Measurements from ENCODE around the gene GPC1.
A peak's percentile ranks its signal among the peaks of the same experiment; 100 is the strongest.

GPC1 gene

GRCh38 chr2:240443891-240444301 is 8.4 kb downstream of the GPC1 start:
- no peak for DNase-seq

DNA sequence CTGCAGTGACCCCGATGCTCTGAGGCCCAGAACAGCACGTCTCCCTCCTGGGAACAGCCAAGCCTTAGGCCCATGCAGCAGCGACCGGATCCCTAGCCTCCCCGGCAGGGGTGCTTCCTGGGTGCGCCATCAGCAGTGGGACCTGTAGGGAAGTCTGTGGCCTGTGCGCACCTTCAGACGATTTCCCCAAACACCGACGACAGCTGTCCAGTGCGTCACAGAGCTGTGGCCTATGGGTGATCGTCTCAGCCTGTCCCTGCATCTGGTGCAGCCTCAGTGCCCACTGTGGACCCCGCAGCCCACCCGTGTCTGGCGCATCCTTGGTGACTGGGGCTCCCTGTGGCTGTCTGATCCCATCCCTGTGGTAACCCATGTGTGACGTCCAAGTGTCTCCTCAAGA is 9.0 kb downstream of the GPC1 start:
- no peak for DNase-seq

GRCh38 chr2:240445961-240446663 is 10.6 kb downstream of the GPC1 start:
- no peak for DNase-seq

GRCh38 chr2:240446664-240447175 is 11.3 kb downstream of the GPC1 start:
- DNase-seq = no peak

DNA sequence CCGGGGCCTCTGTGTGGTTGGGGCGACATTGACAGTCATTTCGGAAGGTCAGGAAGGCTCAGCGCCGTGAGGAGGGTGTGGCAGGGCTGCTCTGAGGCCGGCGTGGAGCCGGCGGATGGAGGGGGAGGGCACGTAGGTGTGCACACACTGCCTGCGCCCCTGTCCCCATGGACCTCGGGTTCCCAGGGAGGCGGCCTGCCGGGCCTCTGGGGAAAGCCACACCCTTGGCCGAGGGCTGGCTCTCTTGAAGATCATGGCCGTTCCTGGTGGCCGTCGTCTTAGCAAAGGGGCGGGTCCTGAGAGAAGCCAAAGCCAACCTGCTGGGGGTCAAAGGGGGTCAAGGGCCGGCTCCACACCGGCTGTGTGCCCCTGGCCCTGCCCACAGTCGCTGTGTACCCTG is 11.9 kb downstream of the GPC1 start:
- no peak for DNase-seq

DNA sequence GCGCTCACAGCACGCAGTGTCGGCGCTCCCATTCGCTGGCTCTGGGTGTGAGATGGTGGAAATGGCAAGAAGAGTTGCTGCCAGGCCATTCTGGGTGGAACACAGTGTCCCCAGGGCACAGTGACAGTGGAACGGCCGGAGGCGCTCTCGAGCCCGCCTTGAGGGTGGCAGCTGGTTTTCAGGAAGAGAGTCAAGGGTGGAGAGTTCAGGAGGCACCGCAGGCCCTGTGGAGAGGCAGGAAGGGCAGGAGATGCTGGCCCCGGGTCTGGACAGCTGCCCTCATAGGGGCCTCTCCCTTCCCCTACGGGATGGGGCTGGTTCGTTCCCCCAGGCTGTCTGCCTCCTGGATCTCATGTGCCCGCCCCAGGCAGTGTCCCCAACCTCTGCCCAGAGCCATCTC is 12.5 kb downstream of the GPC1 start:
- DNase-seq = no peak

- no peak for DNase-seq
Observed at GRCh38 chr2:240448387-240449274, 13.2 kb downstream of the GPC1 start.

DNA sequence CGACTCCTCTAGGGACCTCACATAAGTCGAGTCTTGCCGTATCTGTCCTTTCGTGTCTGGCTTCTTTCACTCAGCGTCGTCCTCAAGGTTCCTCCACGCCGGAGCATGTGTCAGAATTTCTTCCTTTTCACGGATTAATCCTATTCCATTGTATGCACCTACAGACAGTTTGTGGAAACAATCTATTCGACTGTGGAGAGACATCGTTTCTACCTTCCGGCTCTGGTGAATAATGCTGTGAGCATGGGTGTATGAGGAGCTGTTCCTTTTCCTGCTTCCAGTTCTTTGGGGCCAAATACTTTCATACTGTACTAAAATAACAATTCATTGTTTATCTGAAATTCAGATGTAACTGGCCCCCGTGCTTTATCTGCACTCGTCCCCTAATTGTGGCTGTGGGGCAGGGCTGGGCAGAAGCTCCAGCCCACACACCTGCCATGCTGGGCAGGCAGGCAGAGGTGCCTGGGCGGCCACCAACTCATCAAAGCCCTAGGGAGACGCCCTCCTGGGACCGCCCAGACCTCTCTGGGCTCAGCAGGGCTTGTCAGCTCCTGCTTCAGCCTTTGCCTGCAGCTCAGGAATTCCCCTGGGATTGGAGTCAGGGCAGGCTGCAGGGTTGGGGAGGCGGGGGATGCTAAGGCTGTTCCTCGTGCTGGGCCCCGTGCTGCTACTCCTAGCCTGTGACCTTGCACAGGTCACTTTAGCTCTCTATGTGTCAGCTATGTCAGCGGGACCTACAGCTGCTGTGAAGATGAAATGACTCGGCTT is 14.5 kb downstream of the GPC1 start:
- no peak for DNase-seq

- DNase-seq = no peak
Observed at GRCh38 chr2:240450532-240451107, 15.2 kb downstream of the GPC1 start.

DNA sequence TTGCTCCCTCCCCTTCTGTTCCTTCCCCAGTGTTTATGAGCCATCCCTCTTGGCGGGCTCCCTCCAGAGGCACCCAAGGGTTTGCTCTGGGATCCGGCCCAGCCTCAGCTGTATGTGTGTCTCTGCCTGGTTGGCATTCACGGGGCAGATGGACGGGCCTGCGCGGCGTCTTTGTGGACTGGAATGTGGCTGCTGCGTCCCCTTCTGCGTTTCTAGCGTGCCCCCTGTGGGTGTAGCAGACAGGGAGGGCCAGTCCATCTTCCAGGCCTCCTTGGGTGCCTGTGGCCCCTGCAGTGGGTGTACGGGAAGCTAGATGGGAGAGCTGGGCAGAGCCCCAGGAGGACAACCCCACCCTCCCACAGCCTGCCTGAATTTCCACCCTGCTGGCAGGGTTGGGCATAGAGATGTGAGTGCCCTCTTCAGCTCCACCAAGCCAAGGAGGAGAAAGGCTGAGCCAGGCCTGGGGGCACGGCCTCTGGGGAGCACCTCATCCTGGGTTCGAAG is 15.7 kb downstream of the GPC1 start:
- no peak for DNase-seq

- DNase-seq = no peak
Observed at GRCh38 chr2:240451791-240452461, 16.5 kb downstream of the GPC1 start.

GRCh38 chr2:240452462-240453256 is 17.2 kb downstream of the GPC1 start:
- DNase-seq = peak; percentile 11

- DNase-seq = no peak
Observed at GRCh38 chr2:240453461-240454105, 18.1 kb downstream of the GPC1 start.

- no peak for DNase-seq
Observed at GRCh38 chr2:240454106-240454901, 18.8 kb downstream of the GPC1 start.

DNA sequence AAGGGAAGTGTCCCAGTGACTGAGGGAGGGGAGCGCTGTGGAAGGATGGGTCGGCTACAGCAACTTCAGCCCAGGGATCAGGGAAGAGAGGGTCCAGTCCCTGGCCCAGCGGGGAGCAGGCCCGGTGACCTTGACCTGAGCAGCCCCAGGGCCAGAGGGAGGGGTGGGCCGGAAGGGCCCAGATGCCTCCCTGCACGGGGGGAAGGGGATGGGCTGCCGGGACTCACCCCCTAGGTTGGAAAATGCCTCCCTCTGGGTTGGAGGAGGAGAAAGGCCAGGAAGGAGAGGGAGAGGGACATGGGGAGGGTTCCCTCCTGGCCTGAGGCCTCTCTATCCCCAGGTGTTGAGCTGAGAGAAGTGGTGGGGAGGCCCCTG is 19.8 kb downstream of the GPC1 start:
- DNase-seq = no peak

- no peak for DNase-seq
Observed at GRCh38 chr2:240455647-240456446, 20.4 kb downstream of the GPC1 start.

GRCh38 chr2:240456447-240457222 is 21.2 kb downstream of the GPC1 start:
- DNase-seq = no peak

Data from fibroblast of upper back skin (primary cell).